Smooth muscle cell (in vitro differentiated cells): ENCODE data around the gene SIGLEC8. TPM values are rescaled to one million over a fixed set of nuclear protein-coding genes. Genes with fewer than 3 reads are reported as not detected.

ENCODE experiments used
- DNase-seq: peaks from one replicate; lab custom pipeline; 2025; ENCODE audit not compliant: unreplicated experiment; lab: John Stamatoyannopoulos, UW
- H2AFZ ChIP-seq: fragments of 200-600 bp; sonication (generic); 2 replicates; pipeline ENCODE4 v1.6.0; 2016; ENCODE audit warnings: antibody characterized with exemption, low read depth, mild to moderate bottlenecking
- H3F3A ChIP-seq: fragments of 200-600 bp; sonication (generic); 2 replicates; pipeline ENCODE4 v1.6.0; 2017; ENCODE audit warnings: antibody characterized with exemption, low read depth
- H3K27ac ChIP-seq: fragments of 200-600 bp; sonication (generic); 2 replicates; pipeline ENCODE4 v1.5.1; 2016; ENCODE audit warnings: low read depth, mild to moderate bottlenecking
- H3K27me3 ChIP-seq: fragments of 200-600 bp; sonication (generic); 2 replicates; pipeline ENCODE4 v1.6.1; 2016; ENCODE audit warnings: low read depth, mild to moderate bottlenecking
- H3K36me3 ChIP-seq: fragments of 200-600 bp; sonication (generic); 2 replicates; pipeline ENCODE4 v1.5.1; 2016; ENCODE audit warnings: low read depth
- H3K4me1 ChIP-seq: fragments of 200-600 bp; sonication (generic); 2 replicates; pipeline ENCODE4 v1.5.1; 2016; ENCODE audit warnings: low read depth
- H3K4me2 ChIP-seq: fragments of 200-600 bp; sonication (generic); 2 replicates; pipeline ENCODE4 v1.6.0; 2016; ENCODE audit warnings: mild to moderate bottlenecking
- H3K4me3 ChIP-seq: fragments of 200-600 bp; sonication (generic); 2 replicates; pipeline ENCODE4 v1.5.1; 2016; ENCODE audit warnings: mild to moderate bottlenecking
- H3K79me2 ChIP-seq: fragments of 200-600 bp; sonication (generic); 2 replicates; pipeline ENCODE4 v1.6.0; 2016; ENCODE audit warnings: low read depth, mild to moderate bottlenecking
- H3K9ac ChIP-seq: fragments of 200-600 bp; sonication (generic); 2 replicates; pipeline ENCODE4 v1.6.0; 2016; ENCODE audit warnings: low read depth
- H3K9me3 ChIP-seq: fragments of 200-600 bp; sonication (generic); replicated peaks from 2 replicates; pipeline ENCODE4 v1.5.1; 2016; ENCODE audit warnings: low read depth
- H4K20me1 ChIP-seq: fragments of 200-600 bp; sonication (generic); 2 replicates; pipeline ENCODE4 v1.6.0; 2016; ENCODE audit warnings: low read depth
- CTCF ChIP-seq: fragments of 200-600 bp; sonication (generic); IDR thresholded peaks from 2 replicates; pipeline ENCODE4 v1.5.1; 2017; ENCODE audit warnings: borderline replicate concordance, mild to moderate bottlenecking, antibody characterized with exemption; ENCODE audit not compliant: insufficient read depth, poor library complexity, severe bottlenecking
- WGBS: methylation state at CpG from one replicate; pipeline ENCODE4 v1.1.7; 2016; ENCODE audit warnings: low lambda C conversion rate; 5-methylcytosine and 5-hydroxymethylcytosine counted together
- polyA plus RNA-seq: library from polyadenylated mRNA; unstranded; fragments of >200 nt; fragmentation: Nextera tagmentation; extraction: Ambion mirVana; gene quantifications from 2 replicates; pipeline ENCODE4 v1.2.1, GENCODE V29; 2016
- total RNA-seq: library from RNA; depleted of rRNA; stranded (reverse); fragments of >200 nt; gene quantifications from 2 replicates; pipeline ENCODE4 v1.2.3, GENCODE V29; 2014

The SIGLEC8 gene
- total and polyA plus RNA-seq, 2 experiments from 2014 or later: not detected

GRCh38 chr19:51497666-51498065, 39.4 kb upstream of the SIGLEC8 start:
- TF ChIP-seq CTCF: no peak
- no peaks in the 10 kb centered on the region for H3F3A ChIP-seq
- 49% methylated on average over 3 of the region's 3 CpGs for WGBS

GRCh38 chr19:51493776-51494175, 35.5 kb upstream of the SIGLEC8 start:
- DNase-seq: no peak
- WGBS: 39% methylated on average over 2 of the region's 2 CpGs
- H3K4me2 ChIP-seq: no peak overlapping the region
- H3F3A ChIP-seq: no peaks in the 10 kb centered on the region
- H3K9me3 ChIP-seq: no peaks in the 10 kb centered on the region
- no peaks in the 10 kb centered on the region for H3K36me3 ChIP-seq
- H3K4me3 ChIP-seq: no peak overlapping the region
- no peak for TF ChIP-seq CTCF
- H3K27me3 ChIP-seq: no peaks in the 10 kb centered on the region
- H3K79me2 ChIP-seq: no peaks in the 10 kb centered on the region
- no peak overlapping the region for H3K9ac ChIP-seq
- H3K4me1 ChIP-seq: no peaks in the 10 kb centered on the region
- H4K20me1 ChIP-seq: no peaks in the 10 kb centered on the region
- H2AFZ ChIP-seq: no peak overlapping the region
- H3K27ac ChIP-seq: no peak overlapping the region

More at GRCh38 chr19:51497666-51498065, 39.4 kb upstream of the SIGLEC8 start:
- no peaks in the 10 kb centered on the region for H4K20me1 ChIP-seq
- H3K4me1 ChIP-seq: no peaks in the 10 kb centered on the region
- no peak overlapping the region for H3K4me2 ChIP-seq
- no peak overlapping the region for H3K4me3 ChIP-seq
- H3K79me2 ChIP-seq: no peaks in the 10 kb centered on the region
- H2AFZ ChIP-seq: no peak overlapping the region
- H3K9ac ChIP-seq: no peak overlapping the region
- H3K36me3 ChIP-seq: no peaks in the 10 kb centered on the region
- H3K27ac ChIP-seq: no peak overlapping the region
- no peaks in the 10 kb centered on the region for H3K27me3 ChIP-seq
- DNase-seq: no peak
- no peaks in the 10 kb centered on the region for H3K9me3 ChIP-seq

- Histone ChIP-seq H3K4me1 (no peaks in the 10 kb centered on the region), H3K36me3 (no peaks in the 10 kb centered on the region), H3F3A (no peaks in the 10 kb centered on the region), H3K79me2 (no peaks in the 10 kb centered on the region), H3K9me3 (no peaks in the 10 kb centered on the region), H2AFZ (no peak overlapping the region), H3K27me3 (no peaks in the 10 kb centered on the region), H3K4me2 (no peak overlapping the region), H3K9ac (no peak overlapping the region), H4K20me1 (no peaks in the 10 kb centered on the region), H3K4me3 (no peak overlapping the region), H3K27ac (no peak overlapping the region)
- WGBS: 70% methylated on average over 7 of the region's 7 CpGs
- TF ChIP-seq CTCF: no peak
- DNase-seq: no peak
Measured at GRCh38 chr19:51491586-51491985, 33.3 kb upstream of the SIGLEC8 start.

- no peak overlapping the region for H3K4me3 ChIP-seq
- H4K20me1 ChIP-seq: no peaks in the 10 kb centered on the region
- H3F3A ChIP-seq: no peaks in the 10 kb centered on the region
- no peaks in the 10 kb centered on the region for H3K9me3 ChIP-seq
- TF ChIP-seq CTCF: no peak
- WGBS: 85% methylated on average over 13 of the region's 14 CpGs
- H3K79me2 ChIP-seq: no peaks in the 10 kb centered on the region
- no peaks in the 10 kb centered on the region for H3K27me3 ChIP-seq
- no peak for DNase-seq
- no peaks in the 10 kb centered on the region for H3K36me3 ChIP-seq
- H3K4me2 ChIP-seq: no peak overlapping the region
- no peak overlapping the region for H2AFZ ChIP-seq
- H3K4me1 ChIP-seq: no peaks in the 10 kb centered on the region
- no peak overlapping the region for H3K9ac ChIP-seq
- H3K27ac ChIP-seq: no peak overlapping the region
Measured at GRCh38 chr19:51490676-51491075, 32.4 kb upstream of the SIGLEC8 start.
